GM18868 (cell line): Measurements from ENCODE around the gene PCDHB3.
"Not testable (repeated sequence)": the region's sequence is repeated elsewhere in the genome, so short reads cannot be mapped to it uniquely, and the experiment has no call there.

Source experiments
- ATAC-seq: cut with Tn5 transposase; IDR thresholded peaks from one replicate; pipeline ENCODE4 v1.9.1; 2021; ENCODE audit warnings: mild to moderate bottlenecking, moderate library complexity; ENCODE audit not compliant: unreplicated experiment

Gene PCDHB3

GRCh38 chr5:141135718-141136266 is 35.5 kb downstream of the PCDHB3 start:
- ATAC-seq: no peak

- ATAC-seq: not testable (repeated sequence)
These were observed 37.1 kb downstream of the PCDHB3 start for GRCh38 chr5:141137346-141137745.

DNA sequence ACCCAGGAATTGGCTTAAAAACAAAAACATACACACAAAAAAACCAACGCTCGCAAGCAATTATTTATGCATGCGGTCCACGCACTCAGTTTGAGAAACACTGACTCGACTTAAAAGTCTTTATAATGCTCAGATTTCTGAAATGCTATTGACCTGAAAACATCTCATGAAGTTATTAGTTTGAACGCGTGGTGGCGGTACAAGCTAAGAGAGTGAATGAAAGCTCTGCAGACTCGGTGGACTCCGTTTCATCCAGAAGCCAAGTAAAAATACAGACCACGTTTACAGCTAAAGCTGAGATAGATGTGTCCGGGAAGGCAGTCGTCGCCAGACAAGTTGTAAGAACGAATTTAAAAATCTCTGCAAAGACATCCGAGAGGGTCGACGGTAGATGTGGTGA is 49.5 kb downstream of the PCDHB3 start, which contains the start of gene PCDHB6:
Gene PCDHB6 (plus strand): TSS at position 246 of the 400 bp plus-strand sequence. CDS start 201 bp downstream, outside the sequence.
- no peak for ATAC-seq

GRCh38 chr5:141150224-141150992 is 50.1 kb downstream of the PCDHB3 start:
- ATAC-seq: no peak

- ATAC-seq: no peak
These were observed 50.7 kb downstream of the PCDHB3 start for GRCh38 chr5:141150993-141151325.

- not testable (repeated sequence) for ATAC-seq
These were observed 51.4 kb downstream of the PCDHB3 start for GRCh38 chr5:141151632-141152031.

DNA sequence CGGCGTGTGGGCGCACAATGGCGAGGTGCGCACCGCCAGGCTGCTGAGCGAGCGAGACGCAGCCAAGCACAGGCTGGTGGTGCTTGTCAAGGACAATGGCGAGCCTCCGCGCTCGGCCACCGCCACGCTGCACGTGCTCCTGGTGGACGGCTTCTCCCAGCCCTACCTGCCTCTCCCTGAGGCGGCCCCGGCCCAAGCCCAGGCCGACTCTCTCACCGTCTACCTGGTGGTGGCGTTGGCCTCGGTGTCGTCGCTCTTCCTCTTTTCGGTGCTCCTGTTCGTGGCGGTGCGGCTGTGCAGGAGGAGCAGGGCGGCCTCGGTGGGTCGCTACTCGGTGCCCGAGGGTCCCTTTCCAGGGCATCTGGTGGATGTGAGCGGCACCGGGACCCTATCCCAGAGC is 51.8 kb downstream of the PCDHB3 start:
- not testable (repeated sequence) for ATAC-seq
